NCI-H2171 treated with DMSO at 0.1 percent for 48 hours (cell line): Measurements from ENCODE around the gene CA7.
"Not testable (repeated sequence)": the region's sequence is repeated elsewhere in the genome, so short reads cannot be mapped to it uniquely, and the experiment has no call there.

ENCODE experiments used
- DNase-seq: peaks from one replicate; lab custom pipeline; 2025; lab: John Stamatoyannopoulos, UW

The CA7 gene

GRCh38 chr16:66873685-66874055 is 29.5 kb downstream of the CA7 start:
- DNase-seq = no peak

GRCh38 chr16:66874079-66874775 is 30.0 kb downstream of the CA7 start:
- DNase-seq = no peak

- peak; percentile 25 for DNase-seq
Observed at GRCh38 chr16:66878067-66878466, 33.9 kb downstream of the CA7 start.

GRCh38 chr16:66880288-66881013 is 36.2 kb downstream of the CA7 start, which contains the start of gene PDP2:
Gene PDP2 (plus strand): TSS chr16:66880515. CDS start chr16:66884285, 3,770 bp downstream.
- DNase-seq = peak; percentile 92

GRCh38 chr16:66881014-66881417 is 36.8 kb downstream of the CA7 start:
- no peak for DNase-seq

- DNase-seq = no peak
Observed at GRCh38 chr16:66881560-66881959, 37.3 kb downstream of the CA7 start.

GRCh38 chr16:66881964-66882508 is 37.8 kb downstream of the CA7 start:
- DNase-seq = no peak

GRCh38 chr16:66882702-66883101 is 38.5 kb downstream of the CA7 start:
- no peak for DNase-seq

GRCh38 chr16:66885491-66885890 is 41.3 kb downstream of the CA7 start:
- no peak for DNase-seq

GRCh38 chr16:66886321-66886720 is 42.1 kb downstream of the CA7 start:
- no peak for DNase-seq

GRCh38 chr16:66886914-66887313 is 42.7 kb downstream of the CA7 start:
- DNase-seq = no peak

GRCh38 chr16:66888647-66889615 is 44.7 kb downstream of the CA7 start:
- no peak for DNase-seq

GRCh38 chr16:66889622-66890021 is 45.4 kb downstream of the CA7 start:
- DNase-seq = no peak

GRCh38 chr16:66890799-66891198 is 46.6 kb downstream of the CA7 start:
- DNase-seq = no peak

GRCh38 chr16:66891360-66891759 is 47.1 kb downstream of the CA7 start:
- DNase-seq = no peak

GRCh38 chr16:66891797-66892196 is 47.6 kb downstream of the CA7 start:
- no peak for DNase-seq

- DNase-seq = no peak
Observed at GRCh38 chr16:66894055-66894454, 49.8 kb downstream of the CA7 start.

GRCh38 chr16:66894948-66895688 is 50.9 kb downstream of the CA7 start:
- peak; percentile 53 for DNase-seq

- no peak for DNase-seq
Observed at GRCh38 chr16:66895689-66895979, 51.4 kb downstream of the CA7 start.

GRCh38 chr16:66895999-66896398 is 51.8 kb downstream of the CA7 start:
- no peak for DNase-seq

- DNase-seq = not testable (repeated sequence)
Observed at GRCh38 chr16:66896682-66897081, 52.5 kb downstream of the CA7 start.

- DNase-seq = no peak
Observed at GRCh38 chr16:66898207-66898606, 54.0 kb downstream of the CA7 start.
